ENCODE data around the gene RMND1. TPM values are rescaled to one million over a fixed set of nuclear protein-coding genes. Genes with fewer than 3 reads are reported as not detected.
"Not testable (repeated sequence)": the region's sequence is repeated elsewhere in the genome, so short reads cannot be mapped to it uniquely, and the experiment has no call there.

Gene RMND1
- total RNA-seq, 2 experiments from 2014 or later = 22.6 to 23.0 TPM

DNA sequence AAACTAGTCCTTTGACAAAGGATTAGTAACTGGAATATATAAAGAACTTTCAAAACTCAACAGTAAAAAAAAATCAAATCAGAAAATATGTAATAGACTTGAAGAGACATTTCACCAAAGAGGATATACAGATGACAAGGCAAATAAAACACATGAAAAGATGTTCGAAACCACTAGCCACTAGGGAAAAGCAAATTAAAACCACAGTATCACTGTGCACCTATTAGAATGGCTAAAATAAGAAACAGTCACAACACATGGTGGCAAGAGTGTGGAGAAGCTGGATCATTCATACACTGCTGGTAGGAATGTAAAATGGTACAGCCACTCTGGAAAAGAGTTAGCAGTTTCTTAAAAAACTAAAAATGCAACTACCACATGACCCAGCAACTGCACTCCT lies 75.5 kb downstream of the RMND1 start:
- H3K4me3 Mint-ChIP-seq = no peak overlapping the region
- CTCF ChIA-PET = interaction anchor here (1.3 kb wide), 1 partner anchor 485 kb away, joined by 3 read pairs; no protein-coding TSS in a partner anchor
- POLR2A ChIA-PET = interaction anchor here (1.9 kb wide), 1 partner anchor 14 kb away, joined by 6 read pairs; no protein-coding TSS in a partner anchor
- intact Hi-C loops (cut with micrococcal nuclease) = loop anchor here (1.0 kb wide), 1 partner anchor 9 kb away; no protein-coding TSS in a partner anchor
- peak overlapping the region; percentile 35 for H3K27ac Mint-ChIP-seq
- H3K36me3 Mint-ChIP-seq = peaks cover 17% of the 10 kb centered on the region
- H3K4me1 Mint-ChIP-seq (ENCODE audit: low read depth) = peaks cover 78% of the 10 kb centered on the region
- H3K27me3 Mint-ChIP-seq = no peaks in the 10 kb centered on the region
- no peaks in the 10 kb centered on the region for H3K9me3 Mint-ChIP-seq
- no peak for DNase-seq

DNA sequence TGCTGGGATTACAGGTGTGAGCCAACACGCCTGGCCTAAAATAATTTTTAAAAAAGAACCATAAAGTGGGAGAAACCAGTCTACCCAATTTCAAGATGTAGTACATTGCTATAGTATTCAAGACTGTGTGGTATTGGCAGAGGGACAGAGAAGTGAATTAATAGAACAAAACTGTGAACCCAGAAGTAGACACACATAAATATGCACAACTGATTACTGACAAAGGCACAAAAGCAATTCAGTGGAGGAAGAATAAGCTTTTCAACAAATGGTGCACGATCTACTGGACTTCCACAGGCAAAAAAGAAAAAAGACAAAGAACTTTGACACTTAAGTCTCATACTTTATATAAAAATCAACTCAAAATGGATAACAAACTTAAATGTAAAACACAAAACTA lies 76.1 kb downstream of the RMND1 start:
- ChIA-PET POLR2A (interaction anchor here (1.9 to 2.8 kb wide), 2 partner anchors 14 kb away, joined by 6 to 12 read pairs; no protein-coding TSS in a partner anchor), CTCF (interaction anchor here (1.3 kb wide), 1 partner anchor 484 kb away, joined by 3 read pairs; no protein-coding TSS in a partner anchor)
- DNase-seq = no peak
- Mint-ChIP-seq H3K27ac (peak overlapping the region; percentile 35), H3K4me3 (no peak overlapping the region), H3K27me3 (no peaks in the 10 kb centered on the region), H3K4me1 (ENCODE audit: low read depth) (peaks cover 75% of the 10 kb centered on the region), H3K9me3 (no peaks in the 10 kb centered on the region), H3K36me3 (peaks cover 21% of the 10 kb centered on the region)
- intact Hi-C loops (cut with micrococcal nuclease) = loop anchor here (1.0 kb wide), 1 partner anchor 9 kb away; no protein-coding TSS in a partner anchor

DNA sequence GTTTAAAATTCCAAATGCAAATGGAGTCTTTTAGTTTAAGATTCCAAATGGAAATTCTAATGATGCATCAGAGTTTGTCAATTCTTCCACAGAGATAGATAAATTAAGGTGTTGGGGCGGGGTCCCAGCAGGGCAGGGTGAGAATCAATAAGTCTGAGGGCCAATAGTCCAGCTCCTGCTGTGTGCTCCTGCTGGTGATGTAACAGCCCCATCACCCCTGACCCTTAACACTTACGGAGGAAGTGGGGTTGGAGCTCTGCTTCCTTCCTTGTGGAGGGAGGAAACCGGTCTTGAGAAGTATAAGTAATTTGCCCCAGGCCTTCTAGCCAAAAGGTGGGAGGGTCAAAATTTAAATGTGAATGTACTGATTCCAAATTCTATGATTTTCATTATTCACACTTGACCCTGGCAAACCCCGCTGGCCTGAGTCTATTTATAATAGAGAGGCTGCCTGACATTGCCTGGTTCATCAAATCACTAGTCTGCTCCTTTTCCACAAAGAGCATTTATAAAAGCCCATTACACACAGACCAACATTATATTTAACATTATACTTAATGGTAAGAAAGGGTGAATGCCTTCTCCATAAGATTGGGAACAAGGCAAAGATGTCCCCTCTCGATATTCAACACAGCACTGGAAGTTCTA lies 77.8 kb downstream of the RMND1 start:
- ChIA-PET CTCF (interaction anchor here (0.9 to 1.1 kb wide), 3 partner anchors 16 to 50 kb away, joined by 3 to 4 read pairs (median 4); partner anchors contain the start of gene ZBTB2), POLR2A (interaction anchor here (1.2 to 2.8 kb wide), 2 partner anchors 14 to 16 kb away, joined by 4 to 12 read pairs; no protein-coding TSS in a partner anchor)
- intact Hi-C loops (cut with micrococcal nuclease) = loop anchor here (1.0 to 5.0 kb wide), 2 partner anchors 16 to 87 kb away; no protein-coding TSS in a partner anchor
- Mint-ChIP-seq H3K27ac (peak overlapping the region; percentile 77), H3K4me1 (ENCODE audit: low read depth) (peaks cover 65% of the 10 kb centered on the region), H3K27me3 (no peaks in the 10 kb centered on the region), H3K9me3 (no peaks in the 10 kb centered on the region), H3K4me3 (peak overlapping the region; percentile 56), H3K36me3 (peaks cover 24% of the 10 kb centered on the region)
- peak; percentile 29 for DNase-seq

DNA sequence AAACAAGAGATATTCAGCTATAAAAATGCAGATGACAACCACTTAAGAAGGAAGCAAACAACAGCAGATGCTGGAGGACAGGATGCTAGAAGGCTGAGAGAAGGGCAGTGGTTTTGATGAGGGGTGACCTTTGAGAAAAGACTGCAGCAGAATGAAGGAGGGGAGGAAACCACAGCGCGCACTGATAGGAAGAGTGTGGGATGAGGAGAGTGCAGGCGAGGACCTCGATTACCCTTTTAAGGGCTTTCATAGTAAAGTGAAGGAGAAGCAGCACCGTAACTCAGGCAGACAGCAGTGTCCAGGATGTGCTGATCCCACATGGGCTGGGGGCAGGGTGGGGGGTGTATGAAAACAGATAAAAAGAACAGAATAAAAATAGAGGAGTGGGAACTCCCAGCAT lies 79.8 kb downstream of the RMND1 start:
- ChIA-PET POLR2A (no interaction called here), CTCF (no interaction called here)
- Mint-ChIP-seq H3K4me3 (peak overlapping the region; percentile 3), H3K27me3 (no peaks in the 10 kb centered on the region), H3K36me3 (peaks cover 26% of the 10 kb centered on the region), H3K9me3 (no peaks in the 10 kb centered on the region), H3K4me1 (ENCODE audit: low read depth) (peaks cover 53% of the 10 kb centered on the region), H3K27ac (peak overlapping the region; percentile 80)
- intact Hi-C loops (cut with micrococcal nuclease) = loop anchor here (5.0 kb wide), 1 partner anchor 85 kb away; no protein-coding TSS in a partner anchor
- peak; percentile 45 for DNase-seq

DNA sequence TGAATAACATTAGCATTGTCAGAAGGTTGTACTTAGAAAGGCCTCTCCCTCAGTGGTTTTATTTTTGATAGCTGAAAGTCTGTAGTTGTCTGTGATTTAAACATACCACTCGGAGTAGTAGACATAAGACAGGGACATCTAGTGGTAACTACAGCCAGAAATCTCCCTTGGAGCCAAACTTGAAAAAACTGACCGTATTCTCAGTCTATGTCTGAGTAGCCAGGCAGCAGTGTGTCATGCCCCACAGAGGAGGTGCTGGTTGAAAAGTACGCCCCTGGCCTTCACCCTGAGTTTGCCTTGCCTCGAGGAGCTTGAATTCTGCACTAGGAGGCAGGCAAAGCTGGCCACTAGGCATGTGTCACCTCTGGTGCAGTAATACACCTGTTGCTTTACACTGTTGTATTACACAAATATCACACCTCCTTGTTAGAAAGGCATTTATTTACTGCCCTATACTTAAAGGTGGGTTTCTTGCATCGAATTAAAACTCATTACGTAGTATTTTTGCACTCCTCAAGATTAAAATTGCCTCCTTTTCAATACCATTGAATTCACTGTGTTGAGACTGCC lies 81.3 kb downstream of the RMND1 start:
- H3K36me3 Mint-ChIP-seq = peaks cover 38% of the 10 kb centered on the region
- no peaks in the 10 kb centered on the region for H3K27me3 Mint-ChIP-seq
- ChIA-PET POLR2A (no interaction called here), CTCF (interaction anchor here (0.8 to 1.7 kb wide), 3 partner anchors 34 to 356 kb away, joined by 4 to 5 read pairs (median 4); no protein-coding TSS in a partner anchor)
- no peak overlapping the region for H3K4me3 Mint-ChIP-seq
- no peak for DNase-seq
- H3K27ac Mint-ChIP-seq = no peak overlapping the region
- no peaks in the 10 kb centered on the region for H3K9me3 Mint-ChIP-seq
- intact Hi-C loops (cut with micrococcal nuclease) = loop anchor here (5.0 kb wide), 1 partner anchor 83 kb away; no protein-coding TSS in a partner anchor
- H3K4me1 Mint-ChIP-seq (ENCODE audit: low read depth) = peaks cover 37% of the 10 kb centered on the region

DNA sequence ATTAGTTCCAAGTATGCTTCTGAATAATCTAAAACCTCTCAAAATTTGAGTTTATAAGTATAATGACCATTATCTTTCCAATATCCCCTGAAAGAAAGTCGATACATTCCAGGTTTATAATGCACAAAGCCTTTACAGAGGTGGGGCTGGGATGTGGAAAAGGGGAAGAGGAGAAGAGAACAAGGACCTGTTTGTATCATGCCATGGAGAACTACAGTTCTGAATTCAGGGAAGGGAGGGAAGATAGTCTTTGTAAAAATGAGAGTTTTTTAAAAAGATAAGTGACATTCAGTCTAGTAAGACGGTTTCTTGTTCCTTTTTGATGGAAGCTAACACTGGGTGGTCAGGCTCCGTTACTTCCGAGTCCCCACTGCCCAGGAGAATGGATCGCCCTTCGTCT lies 86.7 kb downstream of the RMND1 start:
- Mint-ChIP-seq H3K27ac (no peak overlapping the region), H3K9me3 (no peaks in the 10 kb centered on the region), H3K27me3 (no peaks in the 10 kb centered on the region), H3K36me3 (peaks cover 40% of the 10 kb centered on the region), H3K4me3 (no peak overlapping the region), H3K4me1 (ENCODE audit: low read depth) (no peaks in the 10 kb centered on the region)
- intact Hi-C loops (cut with micrococcal nuclease) = no loop called here
- CTCF ChIA-PET = no interaction called here
- DNase-seq = no peak
- POLR2A ChIA-PET = no interaction called here

DNA sequence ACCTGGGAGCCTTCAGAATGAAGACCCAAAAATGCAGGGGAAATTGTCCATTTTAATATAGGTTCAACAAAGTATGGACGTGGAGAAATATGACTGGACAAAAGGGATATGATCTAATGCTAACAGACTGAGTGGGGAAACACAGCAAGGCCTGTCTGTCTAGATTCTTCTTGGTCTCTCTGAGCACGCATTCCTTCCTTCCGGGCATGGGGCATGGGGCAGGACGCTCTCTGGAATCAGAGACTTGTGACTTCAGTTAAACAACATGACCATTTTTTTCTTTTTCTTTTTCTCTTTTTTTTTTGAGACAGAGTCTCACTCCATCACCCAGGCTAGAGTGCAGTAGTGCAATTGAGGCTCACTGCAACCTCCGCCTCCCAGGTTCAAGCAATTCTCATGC lies 92.4 kb downstream of the RMND1 start:
- no peak overlapping the region for H3K4me3 Mint-ChIP-seq
- no peak overlapping the region for H3K27ac Mint-ChIP-seq
- H3K4me1 Mint-ChIP-seq (ENCODE audit: low read depth) = peaks cover 10% of the 10 kb centered on the region
- no peak for DNase-seq
- CTCF ChIA-PET = no interaction called here
- POLR2A ChIA-PET = no interaction called here
- intact Hi-C loops (cut with micrococcal nuclease) = no loop called here
- no peaks in the 10 kb centered on the region for H3K27me3 Mint-ChIP-seq
- H3K36me3 Mint-ChIP-seq = peaks cover 21% of the 10 kb centered on the region
- no peaks in the 10 kb centered on the region for H3K9me3 Mint-ChIP-seq

DNA sequence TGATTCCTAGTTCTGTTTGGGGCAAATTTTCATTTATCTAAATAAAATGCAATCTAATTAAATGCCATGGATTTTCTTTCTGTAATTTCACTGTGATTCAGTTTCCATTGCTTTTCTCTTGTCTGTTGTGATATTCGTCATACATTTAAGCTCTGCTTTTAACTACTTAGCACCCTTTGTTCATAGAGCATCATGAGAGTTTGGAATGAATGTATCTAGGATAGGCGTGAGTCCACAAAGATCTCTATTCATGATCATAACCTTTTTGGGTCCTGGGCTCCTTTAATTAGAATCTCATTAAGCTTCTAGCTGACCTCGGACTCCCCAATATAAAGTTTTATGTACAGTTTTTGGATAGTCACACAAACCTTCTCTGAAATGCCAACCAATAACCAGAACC lies 93.5 kb downstream of the RMND1 start:
- Mint-ChIP-seq H3K9me3 (no peaks in the 10 kb centered on the region), H3K27ac (no peak overlapping the region), H3K27me3 (no peaks in the 10 kb centered on the region), H3K4me3 (no peak overlapping the region), H3K36me3 (peaks cover 15% of the 10 kb centered on the region), H3K4me1 (ENCODE audit: low read depth) (peaks cover 10% of the 10 kb centered on the region)
- intact Hi-C loops (cut with micrococcal nuclease) = no loop called here
- POLR2A ChIA-PET = no interaction called here
- no peak for DNase-seq
- CTCF ChIA-PET = interaction anchor here (1.0 to 1.4 kb wide), 3 partner anchors 22 to 467 kb away, joined by 3 to 6 read pairs (median 5); no protein-coding TSS in a partner anchor

DNA sequence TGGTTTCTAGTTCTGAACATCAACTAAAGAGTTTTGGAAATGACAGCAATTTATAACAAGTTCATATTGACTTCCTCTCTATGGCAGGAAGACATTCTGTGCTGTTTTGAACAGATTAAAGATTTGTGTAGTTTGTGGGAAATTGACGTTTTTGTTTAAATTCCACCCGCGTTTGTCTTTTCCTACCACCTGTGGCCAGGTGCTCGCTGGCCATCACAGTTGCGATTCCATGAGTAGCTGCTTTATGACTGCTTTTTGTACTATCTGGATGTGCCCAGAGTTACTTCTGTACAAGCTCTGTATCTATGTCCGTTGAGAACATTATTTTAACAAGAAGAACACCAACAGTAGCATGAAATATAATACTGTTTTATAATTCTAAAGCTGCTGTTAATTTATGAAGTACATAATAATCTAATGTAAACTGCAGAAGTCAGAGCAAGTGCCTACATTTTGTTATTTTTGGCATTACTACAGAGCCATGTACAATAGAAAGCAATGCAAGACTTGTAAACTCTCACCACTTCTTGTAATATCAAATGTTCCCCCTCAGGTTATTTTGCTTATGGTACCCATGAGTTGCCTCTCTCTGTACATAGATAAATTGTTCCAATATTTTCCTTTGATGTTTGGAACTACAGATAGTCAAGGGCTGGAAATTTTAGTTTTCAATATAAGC lies 94.0 kb downstream of the RMND1 start:
- H3K27me3 Mint-ChIP-seq = no peaks in the 10 kb centered on the region
- intact Hi-C loops (cut with micrococcal nuclease) = no loop called here
- DNase-seq = no peak
- ChIA-PET CTCF (interaction anchor here (1.0 to 1.4 kb wide), 3 partner anchors 22 to 466 kb away, joined by 3 to 6 read pairs (median 5); no protein-coding TSS in a partner anchor), POLR2A (no interaction called here)
- peaks cover 10% of the 10 kb centered on the region for H3K4me1 Mint-ChIP-seq (ENCODE audit: low read depth)
- no peak overlapping the region for H3K4me3 Mint-ChIP-seq
- no peaks in the 10 kb centered on the region for H3K9me3 Mint-ChIP-seq
- no peak overlapping the region for H3K27ac Mint-ChIP-seq
- H3K36me3 Mint-ChIP-seq = peaks cover 13% of the 10 kb centered on the region

DNA sequence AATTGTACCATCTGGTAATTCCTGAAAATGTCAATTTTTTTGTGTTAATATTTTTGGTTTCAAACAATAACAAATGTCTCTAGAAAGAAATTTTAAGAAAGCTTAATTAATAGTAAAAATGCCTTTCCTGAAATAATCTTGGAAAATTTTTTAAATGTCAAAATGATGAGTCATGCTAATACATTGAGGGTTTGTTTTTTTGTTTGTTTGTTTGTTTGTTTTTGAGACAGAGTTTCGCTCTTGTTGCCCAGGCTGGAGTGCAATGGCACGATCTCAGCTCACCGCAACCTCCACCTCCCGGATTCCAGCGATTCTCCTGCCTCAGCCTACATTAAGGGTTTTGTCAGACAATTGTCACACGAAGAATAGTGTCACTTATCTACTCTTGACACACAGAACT lies 94.9 kb downstream of the RMND1 start:
- intact Hi-C loops (cut with micrococcal nuclease); H3K27ac Mint-ChIP-seq; H3K27me3 Mint-ChIP-seq; POLR2A ChIA-PET; DNase-seq; H3K9me3 Mint-ChIP-seq; H3K4me3 Mint-ChIP-seq: not testable (repeated sequence)
- Mint-ChIP-seq H3K36me3 (peaks cover 10% of the 10 kb centered on the region), H3K4me1 (ENCODE audit: low read depth) (peaks cover 10% of the 10 kb centered on the region)
- CTCF ChIA-PET = interaction anchor here (1.0 to 1.3 kb wide), 2 partner anchors 22 to 33 kb away, joined by 5 read pairs; no protein-coding TSS in a partner anchor

All from activated CD4-positive, alpha-beta memory T cell treated with anti-CD3 and anti-CD28 coated beads for 36 hours (primary cell).